SU-DHL-6 (cell line): ENCODE data around the gene APOL6.
"Not testable (repeated sequence)": the region's sequence is repeated elsewhere in the genome, so short reads cannot be mapped to it uniquely, and the experiment has no call there.

ENCODE experiments used
- EZH2phosphoT487 ChIP-seq: fragments of 200-600 bp; sonication (generic), shearing (Covaris generic); conservative IDR thresholded peaks from 2 replicates; pipeline ENCODE4 v1.6.1; 2018; ENCODE audit warnings: mild to moderate bottlenecking, antibody characterized with exemption, low read length, moderate library complexity, mixed read lengths
- TF ChIP-seq, protein P1 (sequence below): fragments of 200-600 bp; sonication (generic); IDR thresholded peaks from one replicate; pipeline ENCODE4 v1.5.1; 2017; ENCODE audit warnings: antibody characterized with exemption, mild to moderate bottlenecking, low read length, moderate library complexity; ENCODE audit not compliant: insufficient read depth, poor library complexity, severe bottlenecking

- TF ChIP-seq, protein P1, sequence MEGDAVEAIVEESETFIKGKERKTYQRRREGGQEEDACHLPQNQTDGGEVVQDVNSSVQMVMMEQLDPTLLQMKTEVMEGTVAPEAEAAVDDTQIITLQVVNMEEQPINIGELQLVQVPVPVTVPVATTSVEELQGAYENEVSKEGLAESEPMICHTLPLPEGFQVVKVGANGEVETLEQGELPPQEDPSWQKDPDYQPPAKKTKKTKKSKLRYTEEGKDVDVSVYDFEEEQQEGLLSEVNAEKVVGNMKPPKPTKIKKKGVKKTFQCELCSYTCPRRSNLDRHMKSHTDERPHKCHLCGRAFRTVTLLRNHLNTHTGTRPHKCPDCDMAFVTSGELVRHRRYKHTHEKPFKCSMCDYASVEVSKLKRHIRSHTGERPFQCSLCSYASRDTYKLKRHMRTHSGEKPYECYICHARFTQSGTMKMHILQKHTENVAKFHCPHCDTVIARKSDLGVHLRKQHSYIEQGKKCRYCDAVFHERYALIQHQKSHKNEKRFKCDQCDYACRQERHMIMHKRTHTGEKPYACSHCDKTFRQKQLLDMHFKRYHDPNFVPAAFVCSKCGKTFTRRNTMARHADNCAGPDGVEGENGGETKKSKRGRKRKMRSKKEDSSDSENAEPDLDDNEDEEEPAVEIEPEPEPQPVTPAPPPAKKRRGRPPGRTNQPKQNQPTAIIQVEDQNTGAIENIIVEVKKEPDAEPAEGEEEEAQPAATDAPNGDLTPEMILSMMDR, result not testable (repeated sequence)
- TF ChIP-seq EZH2phosphoT487, result not testable (repeated sequence)
Measured at GRCh38 chr22:35666699-35667098, 18.5 kb downstream of the APOL6 start.
